H9 (cell line): Measurements from ENCODE around the gene ISYNA1. TPM values are rescaled to one million over a fixed set of nuclear protein-coding genes. Genes with fewer than 3 reads are reported as not detected.

Source experiments
- DNase-seq: peaks from one replicate; pipeline ENCODE4 v3.0.0-alpha.2; 2017
- H2AFZ ChIP-seq: one replicate; pipeline ENCODE4 v1.6.1; 2013; ENCODE audit warnings: mild to moderate bottlenecking, low read length, control low read depth, moderate library complexity
- H2AK5ac ChIP-seq: 2 replicates; pipeline ENCODE4 v1.6.1; 2013; ENCODE audit warnings: low read length, control low read depth, mixed read lengths; ENCODE audit not compliant: insufficient read length
- H2BK120ac ChIP-seq: one replicate; pipeline ENCODE4 v1.6.1; 2013; ENCODE audit warnings: low read depth, mild to moderate bottlenecking, low read length, control low read depth, inconsistent platforms; ENCODE audit not compliant: poor library complexity, severe bottlenecking
- H2BK12ac ChIP-seq: 2 replicates; pipeline ENCODE4 v1.6.1; 2013; ENCODE audit warnings: low read length, control low read depth, mixed read lengths, low read depth; ENCODE audit not compliant: insufficient read length
- H2BK15ac ChIP-seq: 2 replicates; pipeline ENCODE4 v1.6.1; 2013; ENCODE audit warnings: low read depth, low read length, control low read depth
- H2BK20ac ChIP-seq: one replicate; pipeline ENCODE4 v1.6.1; 2013; ENCODE audit warnings: low read depth, mild to moderate bottlenecking, low read length, control low read depth, inconsistent platforms; ENCODE audit not compliant: poor library complexity, severe bottlenecking
- H2BK5ac ChIP-seq: 2 replicates; pipeline ENCODE4 v1.6.1; 2013; ENCODE audit warnings: low read length, control low read depth, mixed read lengths; ENCODE audit not compliant: insufficient read length
- H3K14ac ChIP-seq: 2 replicates; pipeline ENCODE4 v1.6.1; 2013; ENCODE audit warnings: low read length, control low read depth; ENCODE audit not compliant: insufficient read depth
- H3K18ac ChIP-seq: 2 replicates; pipeline ENCODE4 v1.6.1; 2013; ENCODE audit warnings: low read depth, mild to moderate bottlenecking, mixed read lengths, low read length, control low read depth; ENCODE audit not compliant: insufficient read length
- H3K23ac ChIP-seq: 2 replicates; pipeline ENCODE4 v1.6.1; 2013; ENCODE audit warnings: low read length, control low read depth, mixed read lengths, low read depth; ENCODE audit not compliant: insufficient read length
- H3K23me2 ChIP-seq: 2 replicates; pipeline ENCODE4 v1.6.1; 2013; ENCODE audit warnings: low read depth, mild to moderate bottlenecking, mixed read lengths, low read length, control low read depth; ENCODE audit not compliant: insufficient read length, poor library complexity, severe bottlenecking
- H3K27ac ChIP-seq: 2 replicates; pipeline ENCODE4 v1.5.1; 2013; ENCODE audit warnings: low read length, control low read depth, mixed read lengths, low read depth; ENCODE audit not compliant: insufficient read length
- H3K27me3 ChIP-seq: 2 replicates; pipeline ENCODE4 v1.6.1; 2013; ENCODE audit warnings: low read length, control low read depth, inconsistent platforms; ENCODE audit not compliant: insufficient read depth
- H3K4ac ChIP-seq: 2 replicates; pipeline ENCODE4 v1.6.1; 2013; ENCODE audit warnings: low read depth, mild to moderate bottlenecking, control low read depth, inconsistent platforms, low read length, moderate library complexity
- H3K4me1 ChIP-seq: 2 replicates; pipeline ENCODE4 v1.6.1; 2013; ENCODE audit warnings: low read length, control low read depth, inconsistent platforms; ENCODE audit not compliant: insufficient read depth
- H3K4me2 ChIP-seq: 2 replicates; pipeline ENCODE4 v1.6.1; 2013; ENCODE audit warnings: low read length, control low read depth, mixed read lengths; ENCODE audit not compliant: insufficient read length, insufficient read depth
- H3K56ac ChIP-seq: 2 replicates; pipeline ENCODE4 v1.6.1; 2013; ENCODE audit warnings: low read depth, mild to moderate bottlenecking, mixed read lengths, low read length, control low read depth; ENCODE audit not compliant: insufficient read length
- H3K79me1 ChIP-seq: 2 replicates; pipeline ENCODE4 v1.6.1; 2013; ENCODE audit warnings: low read depth, mild to moderate bottlenecking, moderate library complexity, low read length, control low read depth, inconsistent platforms; ENCODE audit not compliant: insufficient read depth, poor library complexity, severe bottlenecking
- H3K79me2 ChIP-seq: 2 replicates; pipeline ENCODE4 v1.6.1; 2013; ENCODE audit warnings: low read length, control low read depth, inconsistent platforms; ENCODE audit not compliant: insufficient read depth
- H3K9ac ChIP-seq: 2 replicates; pipeline ENCODE4 v1.6.1; 2013; ENCODE audit warnings: low read length, control low read depth, mixed read lengths; ENCODE audit not compliant: insufficient read length; ENCODE audit errors: extremely low read depth
- H3K9me3 ChIP-seq: one replicate; pipeline ENCODE4 v1.6.1; 2013; ENCODE audit warnings: low read depth, low read length, inconsistent platforms; ENCODE audit not compliant: control insufficient read depth
- H3T11ph ChIP-seq: one replicate; pipeline ENCODE4 v1.6.1; 2013; ENCODE audit warnings: mild to moderate bottlenecking, low read length, control low read depth, inconsistent platforms
- H4K20me1 ChIP-seq: one replicate; pipeline ENCODE4 v1.6.1; 2013; ENCODE audit not compliant: control insufficient read depth, insufficient read length, insufficient read depth
- H4K5ac ChIP-seq: 2 replicates; pipeline ENCODE4 v1.6.1; 2013; ENCODE audit warnings: low read depth, mild to moderate bottlenecking, mixed read lengths, low read length, control low read depth; ENCODE audit not compliant: insufficient read length
- H4K8ac ChIP-seq: replicated peaks from 2 replicates; pipeline ENCODE4 v1.6.1; 2013; ENCODE audit warnings: low read length, control low read depth, mixed read lengths, low read depth; ENCODE audit not compliant: insufficient read length
- H4K91ac ChIP-seq: 2 replicates; pipeline ENCODE4 v1.6.1; 2013; ENCODE audit warnings: low read depth, mild to moderate bottlenecking, moderate library complexity, mixed read lengths, low read length, control low read depth; ENCODE audit not compliant: insufficient read length
- H3K27ac Mint-ChIP-seq, 3 experiments: 2 replicates in 2 of 3; 3 replicates in 1 of 3; pipeline ENCODE4 v1.8.0; 2020 to 2021; ENCODE audit warnings: mixed read lengths in 3 of 3, mild to moderate bottlenecking in 1 of 3, moderate library complexity in 1 of 3
- H3K27me3 Mint-ChIP-seq: 2 replicates; pipeline ENCODE4 v1.8.0; 2021; ENCODE audit warnings: low read depth, mild to moderate bottlenecking, moderate library complexity, mixed read lengths
- H3K36me3 Mint-ChIP-seq, 3 experiments: 2 replicates in 2 of 3; 3 replicates in 1 of 3; pipeline ENCODE4 v1.8.0; 2020 to 2021; ENCODE audit warnings: low read depth in 3 of 3, mixed read lengths in 3 of 3; ENCODE audit not compliant: insufficient read depth in 1 of 3
- H3K4me1 Mint-ChIP-seq, 2 experiments: 2 replicates each; pipeline ENCODE4 v1.8.0; 2020; ENCODE audit warnings: mixed read lengths in 2 of 2
- H3K4me3 Mint-ChIP-seq, 2 experiments: 2 replicates in 1 of 2; 3 replicates in 1 of 2; pipeline ENCODE4 v1.8.0; 2020 to 2021; ENCODE audit warnings: mild to moderate bottlenecking in 2 of 2, mixed read lengths in 2 of 2, moderate library complexity in 1 of 2
- H3K9me3 Mint-ChIP-seq, 2 experiments: 2 replicates in 1 of 2; 3 replicates in 1 of 2; pipeline ENCODE4 v1.8.0; 2020; ENCODE audit warnings: mild to moderate bottlenecking in 2 of 2, mixed read lengths in 2 of 2, moderate library complexity in 1 of 2
- WGBS: extraction: QIAGEN DNeasy Blood & Tissue Kit; methylation state at CpG from one replicate; pipeline ENCODE4 v1.1.7; 2013; ENCODE audit warnings: missing lambda C conversion rate, low lambda C conversion rate, mixed read lengths; ENCODE audit not compliant: insufficient read length; ENCODE audit errors: extremely low coverage; 5-methylcytosine and 5-hydroxymethylcytosine counted together
- total RNA-seq: library from RNA; stranded (reverse); gene quantifications from 2 replicates; pipeline ENCODE4 v1.2.1, GENCODE V29; 2021
- TF ChIP-seq, protein P1 (sequence below): fragments of 200-600 bp; sonication (generic); conservative IDR thresholded peaks from 3 replicates; pipeline ENCODE4 v1.8.0; 2021; ENCODE audit warnings: antibody characterized with exemption, mild to moderate bottlenecking

Gene ISYNA1
- total RNA-seq, 1 experiment from 2014 or later = 241 TPM

DNA sequence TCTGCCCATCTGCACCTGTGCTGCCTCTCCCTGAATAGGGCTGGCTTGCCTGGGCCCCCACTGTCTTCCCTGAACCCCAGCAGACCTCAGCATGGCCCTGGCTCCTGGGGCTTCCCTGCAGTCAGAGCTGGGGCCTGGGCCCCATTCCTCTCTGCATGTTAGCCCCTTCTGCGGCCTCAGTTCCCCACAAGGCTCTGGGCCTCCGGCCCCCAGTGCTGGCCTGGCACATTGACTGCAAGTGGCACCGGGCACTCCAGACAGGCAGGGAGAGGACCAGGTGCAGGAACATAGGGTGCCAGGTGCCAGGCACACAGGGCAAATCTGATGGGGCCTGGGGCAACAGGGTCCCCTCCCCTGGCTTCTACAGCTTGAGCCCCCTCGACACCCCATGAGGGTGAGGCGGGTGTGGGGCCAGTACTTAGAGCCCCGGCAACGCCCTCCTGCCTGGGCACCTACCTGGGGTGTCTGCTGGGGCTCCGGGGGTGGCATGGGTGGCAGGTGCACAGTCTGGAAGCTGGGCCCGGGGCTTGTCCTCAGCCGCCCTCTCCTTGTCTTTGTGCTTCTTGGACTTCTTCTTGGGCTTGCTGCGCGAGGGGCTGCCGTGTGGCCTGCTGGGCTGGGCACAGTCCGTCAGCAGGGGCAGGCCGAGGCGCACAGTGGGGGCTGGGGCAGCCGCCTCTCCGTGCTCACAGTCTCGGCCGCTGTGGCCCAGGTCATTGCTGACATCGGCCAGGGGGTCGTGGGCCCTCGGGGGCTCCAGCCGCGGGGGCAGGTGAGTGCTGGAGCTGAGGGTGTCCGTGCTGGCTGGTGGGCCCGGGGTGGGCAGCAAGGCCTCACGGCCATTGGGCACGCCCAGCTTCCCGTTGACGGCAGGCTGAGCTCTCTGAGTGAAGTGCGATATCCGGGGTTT, 12.3 kb upstream of the ISYNA1 start:
- H4K5ac ChIP-seq = no peak overlapping the region
- no peaks in the 10 kb centered on the region for H4K20me1 ChIP-seq

More for the DNA sequence above, 12.3 kb upstream of the ISYNA1 start:
- H3K23me2 ChIP-seq = no peaks in the 10 kb centered on the region
- no CpG with 5 or more reads among the region's 33 CpGs for WGBS
- no peak overlapping the region for H3K4me2 ChIP-seq
- no peak overlapping the region for H2BK15ac ChIP-seq
- no peak for DNase-seq
- H2BK20ac ChIP-seq = no peak overlapping the region
- TF ChIP-seq, protein P1, sequence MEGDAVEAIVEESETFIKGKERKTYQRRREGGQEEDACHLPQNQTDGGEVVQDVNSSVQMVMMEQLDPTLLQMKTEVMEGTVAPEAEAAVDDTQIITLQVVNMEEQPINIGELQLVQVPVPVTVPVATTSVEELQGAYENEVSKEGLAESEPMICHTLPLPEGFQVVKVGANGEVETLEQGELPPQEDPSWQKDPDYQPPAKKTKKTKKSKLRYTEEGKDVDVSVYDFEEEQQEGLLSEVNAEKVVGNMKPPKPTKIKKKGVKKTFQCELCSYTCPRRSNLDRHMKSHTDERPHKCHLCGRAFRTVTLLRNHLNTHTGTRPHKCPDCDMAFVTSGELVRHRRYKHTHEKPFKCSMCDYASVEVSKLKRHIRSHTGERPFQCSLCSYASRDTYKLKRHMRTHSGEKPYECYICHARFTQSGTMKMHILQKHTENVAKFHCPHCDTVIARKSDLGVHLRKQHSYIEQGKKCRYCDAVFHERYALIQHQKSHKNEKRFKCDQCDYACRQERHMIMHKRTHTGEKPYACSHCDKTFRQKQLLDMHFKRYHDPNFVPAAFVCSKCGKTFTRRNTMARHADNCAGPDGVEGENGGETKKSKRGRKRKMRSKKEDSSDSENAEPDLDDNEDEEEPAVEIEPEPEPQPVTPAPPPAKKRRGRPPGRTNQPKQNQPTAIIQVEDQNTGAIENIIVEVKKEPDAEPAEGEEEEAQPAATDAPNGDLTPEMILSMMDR = no peak
- no peak overlapping the region for H3K18ac ChIP-seq
- no peaks in the 10 kb centered on the region for H3K27me3 ChIP-seq
- Mint-ChIP-seq H3K4me3 (peak overlapping the region in 1 of 2 experiments; percentile 59; a peak in 1 of 5 replicates), H3K27ac (peak overlapping the region in 1 of 3 experiments; percentile 95; a peak in 2 of 7 replicates), H3K27me3 (no peaks in the 10 kb centered on the region; the same call in 1 of the 2 replicates), H3K9me3 (no peaks in the 10 kb centered on the region), H3K4me1 (peaks cover 6 to 10% of the 10 kb centered on the region in 2 experiments; a peak in 3 of 4 replicates), H3K36me3 (peaks cover 2 to 22% (median 22%) of the 10 kb centered on the region in 3 experiments; a peak in 6 of 7 replicates)
- H2BK120ac ChIP-seq = no peak overlapping the region
- no peaks in the 10 kb centered on the region for H3K79me2 ChIP-seq
- H3K4ac ChIP-seq = no peak overlapping the region
- H4K8ac ChIP-seq = no peak overlapping the region
- no peak overlapping the region for H3K27ac ChIP-seq
- no peak overlapping the region for H2BK12ac ChIP-seq
- no peak overlapping the region for H2BK5ac ChIP-seq
- no peaks in the 10 kb centered on the region for H3K4me1 ChIP-seq
- no peak overlapping the region for H3K14ac ChIP-seq
- no peaks in the 10 kb centered on the region for H3K9me3 ChIP-seq
- H3K23ac ChIP-seq = no peak overlapping the region
- no peaks in the 10 kb centered on the region for H3K79me1 ChIP-seq
- H4K91ac ChIP-seq = no peak overlapping the region
- no peak overlapping the region for H3K9ac ChIP-seq
- H3K56ac ChIP-seq = no peak overlapping the region
- no peak overlapping the region for H2AFZ ChIP-seq
- H2AK5ac ChIP-seq = no peak overlapping the region
- no peak overlapping the region for H3T11ph ChIP-seq
